Gastrocnemius medialis (tissue), 4 donors: ENCODE results near the gene SLC25A26.

ENCODE experiments used
- CTCF ChIP-seq, 5 experiments: fragments of 450-650 bp in 3 of 5; fragments of 200-600 bp in 2 of 5; sonication (generic) in 2 of 5; IDR thresholded peaks in 4 of 5; conservative IDR thresholded peaks in 1 of 5; 1 replicate in 4 of 5; 2 replicates in 1 of 5; pipeline ENCODE4 v1.5.1; 2016 to 2019; ENCODE audit warnings: antibody characterized with exemption in 5 of 5, mild to moderate bottlenecking in 3 of 5, moderate library complexity in 3 of 5
- POLR2A ChIP-seq, 2 donors: fragments of 450-650 bp; IDR thresholded peaks; one replicate each; pipeline ENCODE4 v1.6.1; 2017; ENCODE audit warnings: antibody characterized with exemption in 2 of 2, mild to moderate bottlenecking in 2 of 2, moderate library complexity in 2 of 2

- TF ChIP-seq POLR2A (IDR thresholded peaks at IDR 0.05) (no peak), CTCF (IDR thresholded peaks at IDR 0.05 in 4 of 5, conservative IDR thresholded peaks at IDR 0.05 in 1 of 5) (no peak)
Observed at GRCh38 chr3:66382142-66382541, 161.3 kb downstream of the SLC25A26 start.
